Right lobe of liver (tissue), 4 donors: ENCODE data around the gene RRP1.

Experiments
- CTCF ChIP-seq, 4 donors: fragments of 200-600 bp in 3 of 4; fragments of 450-650 bp in 1 of 4; IDR thresholded peaks; one replicate each; pipeline versions ENCODE4 v1.5.1 to v1.8.0; 2016 to 2022; ENCODE audit warnings: antibody characterized with exemption in 4 of 4, mild to moderate bottlenecking in 2 of 4
- POLR2A ChIP-seq: fragments of 450-650 bp; IDR thresholded peaks from one replicate; pipeline ENCODE4 v1.6.1; 2017; ENCODE audit warnings: antibody characterized with exemption, mild to moderate bottlenecking
- donor health status: DM: no; HTN: no; CAD: no.
- donor health status: DM: no; HTN: no; CAD: no.
- donor health status: DM: no; HTN: yes; CAD: no.

DNA sequence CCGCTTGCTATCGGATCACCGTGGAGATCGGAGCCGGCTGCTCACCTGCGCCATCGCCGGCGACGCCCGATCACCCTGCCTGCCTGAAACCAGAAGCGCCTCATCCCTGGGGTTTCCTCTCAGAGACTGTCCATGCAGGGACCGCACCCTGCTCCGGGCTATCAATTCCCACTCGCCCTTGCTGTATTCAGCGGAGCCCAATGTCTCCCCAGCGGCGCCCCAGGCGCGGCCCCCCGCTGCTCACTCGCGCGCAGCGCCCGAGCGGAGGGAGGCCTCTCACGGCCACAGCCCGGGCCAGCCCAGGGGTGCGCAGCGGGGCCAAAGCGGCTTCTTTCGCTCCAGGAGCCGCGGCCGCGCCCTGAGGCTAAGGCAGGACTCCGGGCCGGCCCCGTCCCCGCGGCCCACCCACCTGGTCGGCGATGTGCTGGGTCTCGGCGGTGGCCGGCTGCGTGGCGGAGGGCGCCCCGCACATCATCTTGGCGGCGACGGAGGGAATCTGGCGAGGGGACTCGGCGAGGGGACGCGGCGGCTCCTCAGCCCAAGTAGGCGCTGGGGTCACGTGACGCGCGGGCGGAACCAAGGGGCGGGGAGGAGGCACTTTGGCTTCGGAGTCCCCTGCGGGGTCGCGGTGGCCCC is 13.5 kb upstream of the RRP1 start, which contains the start of gene CSTB:
- TF ChIP-seq POLR2A (peak; percentile 74), CTCF (IDR thresholded peaks at IDR 0.05) (no peak)
